Neutrophil (primary cell): Measurements from ENCODE around the gene B4GALNT3.

Experiments
- H3K27ac ChIP-seq: fragments of 200-600 bp; sonication (generic); 2 replicates; pipeline ENCODE4 v1.5.1; 2016; ENCODE audit warnings: mild to moderate bottlenecking, moderate library complexity
- H3K27me3 ChIP-seq: fragments of 200-600 bp; sonication (generic); 2 replicates; pipeline ENCODE4 v1.6.0; 2016; ENCODE audit warnings: mild to moderate bottlenecking
- H3K36me3 ChIP-seq: fragments of 200-600 bp; sonication (generic); 2 replicates; pipeline ENCODE4 v1.5.1; 2017
- H3K4me1 ChIP-seq, 2 experiments: fragments of 200-600 bp in 1 of 2; sonication (generic) in 1 of 2; 1 replicate in 1 of 2; 2 replicates in 1 of 2; pipeline versions ENCODE4 v1.5.1 to v1.6.1; 2013 to 2016; ENCODE audit warnings: low read depth in 1 of 2, low read length in 1 of 2, mild to moderate bottlenecking in 1 of 2, moderate library complexity in 1 of 2; ENCODE audit not compliant: control insufficient read depth in 1 of 2, insufficient read depth in 1 of 2
- H3K4me3 ChIP-seq, 2 experiments: fragments of 200-600 bp in 1 of 2; sonication (generic) in 1 of 2; 1 replicate in 1 of 2; 2 replicates in 1 of 2; pipeline ENCODE4 v1.5.1; 2013 to 2016; ENCODE audit warnings: low read depth in 1 of 2, low read length in 1 of 2, mild to moderate bottlenecking in 1 of 2, moderate library complexity in 1 of 2
- H3K9me3 ChIP-seq: fragments of 200-600 bp; sonication (generic); 2 replicates; pipeline ENCODE4 v1.5.1; 2016
- TF ChIP-seq, protein P1 (sequence below): fragments of 200-600 bp; sonication (generic); IDR thresholded peaks from 2 replicates; pipeline ENCODE4 v1.5.1; 2016; ENCODE audit warnings: antibody characterized with exemption

B4GALNT3 gene

GRCh38 chr12:607541-608001, 147.8 kb downstream of the B4GALNT3 start:
- Histone ChIP-seq H3K9me3 (no peaks in the 10 kb centered on the region), H3K27ac (peak overlapping the region; percentile 95), H3K4me1 (peaks cover 64 to 66% of the 10 kb centered on the region in 2 experiments), H3K27me3 (no peaks in the 10 kb centered on the region), H3K36me3 (no peaks in the 10 kb centered on the region), H3K4me3 (no peak overlapping the region)
- TF ChIP-seq, protein P1, sequence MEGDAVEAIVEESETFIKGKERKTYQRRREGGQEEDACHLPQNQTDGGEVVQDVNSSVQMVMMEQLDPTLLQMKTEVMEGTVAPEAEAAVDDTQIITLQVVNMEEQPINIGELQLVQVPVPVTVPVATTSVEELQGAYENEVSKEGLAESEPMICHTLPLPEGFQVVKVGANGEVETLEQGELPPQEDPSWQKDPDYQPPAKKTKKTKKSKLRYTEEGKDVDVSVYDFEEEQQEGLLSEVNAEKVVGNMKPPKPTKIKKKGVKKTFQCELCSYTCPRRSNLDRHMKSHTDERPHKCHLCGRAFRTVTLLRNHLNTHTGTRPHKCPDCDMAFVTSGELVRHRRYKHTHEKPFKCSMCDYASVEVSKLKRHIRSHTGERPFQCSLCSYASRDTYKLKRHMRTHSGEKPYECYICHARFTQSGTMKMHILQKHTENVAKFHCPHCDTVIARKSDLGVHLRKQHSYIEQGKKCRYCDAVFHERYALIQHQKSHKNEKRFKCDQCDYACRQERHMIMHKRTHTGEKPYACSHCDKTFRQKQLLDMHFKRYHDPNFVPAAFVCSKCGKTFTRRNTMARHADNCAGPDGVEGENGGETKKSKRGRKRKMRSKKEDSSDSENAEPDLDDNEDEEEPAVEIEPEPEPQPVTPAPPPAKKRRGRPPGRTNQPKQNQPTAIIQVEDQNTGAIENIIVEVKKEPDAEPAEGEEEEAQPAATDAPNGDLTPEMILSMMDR = no peak

- Histone ChIP-seq H3K4me1 (peaks cover 68 to 75% of the 10 kb centered on the region in 2 experiments), H3K9me3 (no peaks in the 10 kb centered on the region), H3K36me3 (no peaks in the 10 kb centered on the region), H3K27me3 (no peaks in the 10 kb centered on the region), H3K4me3 (no peak overlapping the region), H3K27ac (peak overlapping the region; percentile 95)
- TF ChIP-seq, protein P1 = no peak
These were observed 148.7 kb downstream of the B4GALNT3 start for GRCh38 chr12:608413-608812.

- TF ChIP-seq, protein P1 = no peak
These were observed 149.2 kb downstream of the B4GALNT3 start for GRCh38 chr12:608921-609320.

DNA sequence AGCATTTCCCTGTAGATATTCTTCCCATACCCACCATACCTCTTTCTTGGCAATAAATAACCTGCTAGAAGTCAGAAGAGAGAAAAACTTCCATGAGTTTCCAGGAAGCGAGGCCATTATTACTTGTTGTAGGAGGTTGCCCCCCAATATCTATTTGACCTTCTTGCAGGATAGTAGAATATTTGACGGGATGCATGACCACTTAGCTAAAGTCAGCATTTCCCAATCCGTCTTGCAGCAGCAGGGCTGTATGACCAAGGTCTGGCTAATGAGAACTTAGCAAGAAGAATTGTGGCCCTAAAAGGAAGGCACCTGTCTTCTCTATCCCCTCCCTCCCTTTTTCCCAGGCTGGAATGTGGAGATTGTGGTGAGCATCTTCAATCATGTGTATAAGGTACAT, 152.0 kb downstream of the B4GALNT3 start:
- H3K4me1 ChIP-seq = peaks cover 97 to 99% of the 10 kb centered on the region in 2 experiments

More at GRCh38 chr12:608921-609320, 149.2 kb downstream of the B4GALNT3 start:
- H3K27ac ChIP-seq = peak overlapping the region; percentile 95
- H3K4me3 ChIP-seq = no peak overlapping the region
- peaks cover 73 to 79% of the 10 kb centered on the region in 2 experiments for H3K4me1 ChIP-seq
- no peaks in the 10 kb centered on the region for H3K9me3 ChIP-seq
- H3K27me3 ChIP-seq = no peaks in the 10 kb centered on the region
- H3K36me3 ChIP-seq = no peaks in the 10 kb centered on the region

GRCh38 chr12:612293-612692, 152.6 kb downstream of the B4GALNT3 start:
- no peak overlapping the region for H3K4me3 ChIP-seq
- TF ChIP-seq, protein P1 = no peak
- H3K27me3 ChIP-seq = no peaks in the 10 kb centered on the region
- H3K36me3 ChIP-seq = no peaks in the 10 kb centered on the region
- no peaks in the 10 kb centered on the region for H3K9me3 ChIP-seq
- peak overlapping the region; percentile 95 for H3K27ac ChIP-seq
- H3K4me1 ChIP-seq = peaks cover 97 to 99% of the 10 kb centered on the region in 2 experiments

More for the DNA sequence above, 152.0 kb downstream of the B4GALNT3 start:
- TF ChIP-seq, protein P1 = no peak
- no peaks in the 10 kb centered on the region for H3K36me3 ChIP-seq
- peak overlapping the region; percentile 50 to 57 for H3K4me3 ChIP-seq
- H3K27ac ChIP-seq = peak overlapping the region; percentile 95
- H3K9me3 ChIP-seq = no peaks in the 10 kb centered on the region
- H3K27me3 ChIP-seq = no peaks in the 10 kb centered on the region
